ENCODE results near the gene MTO1.
"Not testable (repeated sequence)": the region's sequence is repeated elsewhere in the genome, so short reads cannot be mapped to it uniquely, and the experiment has no call there.

MTO1 gene

DNA sequence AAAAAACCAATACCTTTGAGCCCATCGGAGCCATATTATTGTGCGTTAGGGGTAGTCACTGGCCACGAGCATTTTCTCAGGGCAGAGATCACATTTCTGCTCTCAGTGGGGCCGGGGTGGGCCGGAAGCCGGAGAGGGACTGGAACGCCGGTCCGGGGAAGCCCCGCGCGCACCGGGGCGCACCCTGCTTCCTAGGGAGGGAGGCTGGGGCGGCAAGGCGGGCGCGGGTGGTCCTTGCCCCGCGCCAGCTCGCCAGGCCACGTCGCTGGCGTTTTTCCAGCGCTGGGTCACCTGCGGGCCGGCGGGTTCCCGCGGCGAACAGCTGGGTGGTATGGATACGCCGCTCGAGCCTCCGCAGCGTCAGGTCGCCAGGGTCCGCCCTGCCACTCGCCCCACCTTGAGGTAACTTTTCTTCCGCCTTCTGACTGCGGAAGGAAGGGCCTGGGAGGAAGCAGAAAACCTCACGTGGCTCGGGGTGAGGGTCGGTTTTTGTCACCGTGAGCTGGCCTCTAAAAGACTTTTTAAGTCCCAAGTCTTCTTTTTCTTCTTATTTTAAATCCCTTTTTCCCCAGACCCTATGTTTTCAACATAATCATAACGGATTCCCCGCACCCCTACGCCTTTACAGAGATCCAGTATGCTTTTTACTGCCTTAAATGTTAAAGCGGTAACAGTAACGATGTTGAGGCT lies 62.0 kb downstream of the MTO1 start:
- FAIRE-seq (peak; percentile 85), DNase-seq (ENCODE audit: insufficient read length, low spot score) (no peak)

DNA sequence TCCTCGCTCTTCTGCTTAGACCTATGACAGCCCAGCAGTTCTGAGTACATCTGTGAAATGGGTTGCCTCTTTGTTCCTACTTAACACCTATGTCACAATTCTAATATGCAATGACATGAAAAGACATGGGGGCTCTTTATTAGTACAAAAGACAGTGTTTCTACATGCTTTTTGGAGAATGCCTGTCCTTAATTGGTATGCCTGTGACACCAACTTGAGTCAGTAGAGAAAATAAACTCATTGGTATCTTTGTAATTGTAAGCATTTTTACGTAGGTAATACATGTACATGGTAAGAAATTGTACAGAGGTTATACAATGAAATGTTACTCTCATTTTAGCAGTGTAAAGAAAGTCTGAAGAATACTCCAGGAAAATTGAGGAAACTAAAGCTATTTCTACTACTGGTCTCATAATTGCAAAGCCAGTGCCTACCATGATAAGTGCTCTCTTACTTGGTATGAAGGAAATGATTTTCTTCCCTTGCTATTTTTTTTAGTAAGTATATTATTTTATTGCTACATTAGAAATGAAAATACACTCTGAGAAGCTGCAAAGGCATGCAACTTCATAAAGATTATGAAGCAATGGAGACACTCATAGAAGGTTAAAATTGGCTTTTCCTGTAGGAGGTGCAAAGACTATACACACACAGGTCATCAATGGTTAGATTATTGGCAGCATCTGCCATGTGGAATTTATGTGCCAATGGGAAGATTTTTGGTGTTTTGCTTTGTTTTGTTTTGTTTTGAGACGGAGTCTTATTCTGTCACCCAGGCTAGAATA lies 64.2 kb downstream of the MTO1 start:
- DNase-seq (ENCODE audit: insufficient read length, low spot score) = no peak

DNA sequence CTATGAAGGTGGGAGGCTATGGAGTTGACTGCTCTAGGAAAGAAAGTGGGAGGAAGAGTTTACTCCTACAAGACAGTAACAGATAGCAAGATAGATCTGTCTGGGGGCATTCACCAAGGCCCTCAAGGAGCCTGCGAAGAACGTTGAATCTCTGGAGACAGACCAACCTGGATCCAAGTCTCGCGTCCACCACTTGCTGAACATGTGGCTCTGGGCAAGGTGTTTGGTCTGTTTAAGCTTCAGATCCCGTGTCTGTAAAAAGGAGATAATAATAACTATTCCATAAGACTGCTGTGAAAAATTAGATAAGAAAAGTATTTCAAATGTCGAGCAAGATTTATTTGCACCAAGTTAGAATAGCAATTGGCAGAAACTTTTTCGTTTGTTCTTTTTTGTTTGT lies 67.4 kb downstream of the MTO1 start:
- no peak for DNase-seq (ENCODE audit: insufficient read length, low spot score)

More for the DNA sequence above, 64.2 kb downstream of the MTO1 start:
- no peak for FAIRE-seq

DNA sequence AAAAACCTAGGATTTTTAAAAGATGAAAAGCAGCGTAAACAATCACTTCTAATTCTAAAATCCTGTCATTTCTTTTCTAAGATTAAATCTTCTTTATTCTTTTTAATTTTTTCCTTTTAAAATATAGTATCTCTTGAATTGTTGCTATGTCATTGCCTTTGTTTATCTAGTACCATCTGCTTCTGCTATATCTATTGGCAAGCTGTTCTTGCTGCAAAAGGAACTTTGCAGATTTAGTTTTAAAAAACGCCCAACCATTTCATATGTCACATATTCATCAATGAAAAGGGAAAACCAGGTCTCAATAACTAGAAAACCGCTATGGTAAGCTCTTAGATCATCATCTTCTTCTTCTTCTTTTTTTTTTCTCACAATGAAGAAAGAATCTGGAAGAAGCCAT lies 70.8 kb downstream of the MTO1 start:
- FAIRE-seq = no peak

More for the DNA sequence above, 67.4 kb downstream of the MTO1 start:
- FAIRE-seq = no peak

DNA sequence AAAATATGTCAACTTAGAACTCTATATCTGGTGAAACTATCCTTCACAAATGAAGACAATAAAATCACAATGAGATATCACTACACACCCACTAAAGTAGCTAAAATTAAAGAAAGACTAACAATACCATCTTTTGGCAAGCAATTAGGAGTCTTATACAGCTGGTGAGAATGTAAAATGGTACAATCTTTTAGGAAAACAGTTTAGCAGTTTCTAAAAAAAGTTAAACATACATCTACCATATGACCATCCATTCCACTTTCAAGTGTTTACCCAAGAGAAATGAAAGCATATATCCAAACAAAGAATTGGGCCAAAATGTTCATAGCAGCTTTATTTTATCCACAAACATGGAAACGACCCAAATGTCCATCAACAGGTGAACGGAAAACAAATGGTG lies 73.1 kb downstream of the MTO1 start:
- DNase-seq (ENCODE audit: insufficient read length, low spot score) (no peak), FAIRE-seq (no peak)

More for the DNA sequence above, 70.8 kb downstream of the MTO1 start:
- DNase-seq (ENCODE audit: insufficient read length, low spot score) = no peak

DNA sequence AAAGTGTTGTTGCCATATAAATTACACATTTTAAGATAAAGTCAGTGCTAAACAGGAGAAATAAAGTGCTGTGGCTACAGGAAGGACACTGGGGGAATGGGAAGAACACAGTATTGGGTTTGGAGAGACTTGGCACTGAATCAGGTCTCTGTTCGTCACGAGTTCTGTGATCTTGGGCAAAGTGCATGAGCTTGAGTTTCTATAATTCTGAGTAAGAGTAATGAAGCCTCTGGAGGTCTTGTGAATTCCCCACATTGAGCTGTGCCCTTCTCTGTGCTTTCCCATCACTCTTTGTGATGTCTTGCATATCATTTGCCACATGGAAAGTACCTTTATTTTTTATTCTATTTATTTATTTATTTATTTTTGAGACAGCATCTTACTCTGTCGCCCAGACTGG lies 76.1 kb downstream of the MTO1 start:
- no peak for DNase-seq (ENCODE audit: insufficient read length, low spot score)
- FAIRE-seq = no peak

DNA sequence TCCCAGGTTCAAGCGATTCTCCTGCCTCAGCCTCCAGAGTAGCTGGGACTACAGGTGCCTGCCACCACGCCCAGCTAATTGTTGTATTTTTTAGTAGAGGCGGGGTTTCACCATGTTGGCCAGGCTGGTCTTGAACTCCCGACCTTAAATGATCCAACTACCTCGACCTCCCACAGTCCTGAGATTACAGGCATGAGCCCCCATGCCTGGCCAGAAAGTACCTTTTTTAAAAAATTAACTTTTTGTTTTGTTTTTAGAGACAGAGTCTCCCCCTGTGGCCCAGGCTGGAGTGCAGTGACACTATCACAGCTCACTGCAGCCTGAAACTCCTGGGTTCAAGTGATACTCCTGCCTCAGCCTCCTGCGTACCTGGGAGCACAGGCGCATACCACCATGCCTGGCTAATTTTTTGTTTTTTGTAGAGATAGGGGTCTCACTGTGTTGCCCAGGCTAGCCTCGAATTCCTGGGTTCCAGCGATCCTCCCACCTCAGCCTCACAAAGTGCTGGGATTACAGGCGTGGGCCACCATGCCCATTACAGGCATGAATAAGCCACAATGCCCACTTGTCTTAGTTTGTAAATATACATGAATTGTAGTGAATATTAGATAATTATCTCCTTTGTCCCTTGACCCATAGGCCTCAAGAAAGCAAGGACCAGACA lies 76.7 kb downstream of the MTO1 start:
- no peak for FAIRE-seq
- DNase-seq (ENCODE audit: insufficient read length, low spot score) = no peak

DNA sequence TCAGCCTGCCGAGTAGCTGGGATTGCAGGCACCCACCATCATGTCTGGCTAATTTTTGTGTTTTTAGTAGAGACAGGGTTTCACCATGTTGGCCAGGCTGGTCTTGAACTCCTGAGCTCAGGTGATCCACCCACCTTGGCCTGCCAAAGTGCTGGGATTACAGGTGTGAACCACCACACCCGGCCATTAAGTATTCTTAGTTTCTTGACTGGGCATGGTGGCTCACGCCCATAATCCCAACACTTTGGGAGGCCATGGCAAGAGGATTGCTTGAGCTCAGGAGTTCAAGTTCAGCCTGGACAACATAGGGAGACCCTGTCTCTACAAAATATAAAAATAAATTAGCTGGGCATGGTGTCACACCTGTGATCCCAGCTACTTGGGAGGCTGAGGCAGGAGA lies 80.9 kb downstream of the MTO1 start:
- FAIRE-seq; DNase-seq (ENCODE audit: insufficient read length, low spot score): not testable (repeated sequence)

DNA sequence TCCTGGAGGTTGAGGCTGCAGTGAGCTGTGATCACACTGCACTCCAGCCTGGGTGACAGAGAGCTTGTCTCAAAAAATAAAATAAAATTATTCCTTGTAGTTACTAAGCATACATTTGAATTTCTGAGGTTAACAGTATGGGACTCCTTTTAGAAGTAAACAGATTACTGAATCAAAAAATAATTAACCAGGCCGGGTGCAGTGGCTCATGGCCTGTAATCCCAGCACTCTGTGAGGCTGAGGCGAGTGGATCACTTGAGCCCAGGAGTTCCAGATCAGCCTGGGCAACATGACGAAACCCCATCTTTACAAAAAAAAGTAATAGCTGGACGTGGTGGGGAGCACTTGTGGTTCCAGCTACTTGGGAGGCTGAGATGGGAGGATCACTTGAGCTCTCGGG lies 81.4 kb downstream of the MTO1 start:
- no peak for FAIRE-seq
- DNase-seq (ENCODE audit: insufficient read length, low spot score) = no peak

DNA sequence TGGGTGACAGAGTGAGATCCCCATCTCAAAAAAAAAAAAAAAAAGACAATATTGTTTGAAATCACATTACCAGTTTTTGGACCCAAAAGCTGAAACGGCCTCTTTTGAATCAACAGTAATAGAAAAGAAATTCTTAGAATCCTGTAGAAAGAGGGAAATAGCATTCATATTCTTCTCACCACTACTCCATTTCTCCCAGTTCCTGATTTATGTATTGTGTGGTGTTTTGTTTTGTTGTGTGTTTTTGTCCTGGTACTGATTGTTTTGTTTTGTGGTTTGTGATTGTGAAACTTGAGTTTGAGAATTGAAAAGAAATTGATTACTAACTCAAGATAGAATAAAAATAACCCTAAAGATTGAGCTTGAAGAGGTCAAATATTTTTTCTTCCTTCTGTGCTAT lies 85.5 kb downstream of the MTO1 start:
- no peak for DNase-seq (ENCODE audit: insufficient read length, low spot score)
- no peak for FAIRE-seq

DNA sequence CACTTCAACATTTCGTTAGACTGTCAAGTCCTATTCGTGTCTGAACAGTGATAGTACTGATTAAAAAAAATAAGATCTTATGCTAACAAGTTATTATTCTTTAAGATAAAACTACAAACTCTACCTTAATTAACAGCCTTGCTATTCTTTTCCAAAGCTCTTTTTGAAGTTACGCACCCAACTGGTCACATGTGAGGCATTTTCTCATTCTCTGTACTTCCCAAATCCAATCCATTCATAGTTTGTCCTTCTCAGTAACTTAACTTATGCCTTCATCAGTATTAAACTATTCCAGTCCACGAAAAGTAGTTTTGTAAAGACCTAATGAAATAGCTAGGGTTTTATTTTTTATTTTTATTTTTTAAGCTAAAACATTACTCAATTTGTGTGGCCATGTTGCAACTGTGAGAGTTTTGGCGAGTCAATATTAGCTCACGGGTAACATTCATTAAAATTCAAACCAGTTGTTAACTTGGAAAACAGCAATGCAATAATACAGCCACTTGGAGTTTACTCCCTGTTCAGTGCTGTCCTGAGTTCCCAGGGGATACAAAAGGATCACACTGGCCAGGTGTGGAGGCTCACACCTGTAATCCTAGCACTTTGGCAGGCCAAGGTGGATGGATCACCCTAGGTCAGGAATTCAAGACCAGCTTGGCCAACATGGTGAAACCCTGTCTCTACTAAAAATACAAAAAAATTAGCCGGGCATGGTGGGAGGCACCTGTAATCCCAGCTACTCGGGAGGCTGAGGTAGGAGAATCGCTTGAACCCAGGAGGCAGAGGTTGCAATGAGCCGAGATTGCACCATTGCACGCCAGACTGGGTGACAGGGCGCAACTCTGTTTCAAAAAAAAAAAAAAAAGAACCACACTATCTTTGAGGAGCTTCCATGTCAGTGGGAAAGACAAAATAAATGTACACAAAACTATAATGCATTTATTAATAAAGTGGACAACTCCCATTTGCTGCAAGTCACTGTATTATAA lies 87.2 kb downstream of the MTO1 start:
- FAIRE-seq (no peak), DNase-seq (ENCODE audit: insufficient read length, low spot score) (no peak)

DNA sequence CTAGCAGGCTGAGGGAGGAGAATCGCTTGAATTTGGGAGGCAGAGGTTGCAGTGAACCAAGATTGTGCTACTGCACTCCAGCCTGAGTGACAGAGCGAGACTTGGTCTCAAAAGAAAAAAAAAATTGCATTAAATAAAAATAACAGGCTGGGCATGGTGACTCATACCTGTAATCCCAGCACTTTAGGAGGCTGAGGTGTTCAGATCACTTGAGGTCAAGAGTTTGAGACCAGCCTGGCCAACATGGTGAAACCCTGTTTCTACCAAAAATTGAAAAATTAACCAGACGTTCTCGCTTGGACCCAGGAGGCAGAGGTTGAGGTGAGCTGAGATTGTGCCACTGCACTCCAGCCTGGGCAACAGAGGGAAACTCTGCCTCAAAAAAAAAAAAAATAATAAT lies 89.6 kb downstream of the MTO1 start:
- not testable (repeated sequence) for FAIRE-seq; DNase-seq (ENCODE audit: insufficient read length, low spot score)

DNA sequence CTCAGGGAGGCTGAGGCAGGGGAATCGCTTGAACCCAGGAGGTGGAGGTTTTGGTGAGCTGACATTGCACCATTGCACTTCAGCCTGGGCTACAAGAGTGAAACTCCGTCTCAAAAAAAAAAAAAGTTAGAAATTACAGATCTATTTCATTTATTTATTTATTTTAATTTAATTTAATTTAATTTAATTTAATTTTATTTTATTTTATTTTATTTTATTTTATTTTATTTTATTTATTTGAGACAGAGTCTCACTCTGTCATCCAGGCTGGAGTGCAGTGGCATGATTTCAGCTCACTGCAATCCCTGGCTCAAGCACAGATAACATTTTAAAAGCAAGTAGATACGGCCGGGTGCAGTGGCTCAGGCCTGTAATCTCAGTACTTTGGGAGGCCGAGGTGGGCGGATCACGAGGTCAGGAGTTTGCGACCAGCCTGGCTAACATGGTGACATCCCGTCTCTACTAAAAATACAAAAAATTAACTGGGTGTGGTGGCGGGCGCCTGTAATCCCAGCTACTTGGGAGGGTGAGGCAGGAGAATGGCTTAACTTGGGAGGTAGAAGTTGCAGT lies 93.9 kb downstream of the MTO1 start:
- DNase-seq (ENCODE audit: insufficient read length, low spot score); FAIRE-seq: not testable (repeated sequence)

DNA sequence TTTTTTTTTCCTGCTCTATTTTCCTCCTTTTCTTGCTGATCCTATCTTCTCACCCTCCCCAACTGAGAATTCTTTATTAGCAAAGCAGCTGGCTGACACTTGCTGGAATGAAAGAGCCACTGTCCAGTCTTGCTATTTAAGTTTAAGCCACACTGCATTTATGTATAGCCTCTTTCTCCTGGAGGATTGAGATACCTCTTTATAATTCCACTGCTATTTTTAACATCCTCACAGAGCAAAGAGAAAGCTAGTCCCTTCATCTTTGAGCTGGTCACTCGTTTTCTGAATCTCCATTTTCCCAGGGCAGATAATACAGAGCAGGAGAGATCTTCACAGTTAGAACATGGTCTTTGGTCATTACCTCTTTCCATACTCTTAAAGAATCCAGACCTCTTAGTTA lies 95.3 kb downstream of the MTO1 start:
- DNase-seq (ENCODE audit: insufficient read length, low spot score) (no peak), FAIRE-seq (no peak)

Data from GM19239 (cell line).